Measurements from ENCODE around the gene SIRPA. TPM values are rescaled to one million over a fixed set of nuclear protein-coding genes. Genes with fewer than 3 reads are reported as not detected.

Gene SIRPA
- total RNA-seq, 2 experiments from 2014 or later = 0.05 TPM; not detected in 1

- peak; percentile 93 for DNase-seq
- intact Hi-C loops (cut with DNase I, micrococcal nuclease) = loop anchor here (1.0 to 5.0 kb wide), 10 partner anchors 40 to 487 kb away; partner anchors contain the start of gene SIRPA (in 1 of the 2)
- Mint-ChIP-seq H3K4me1 (peaks cover 11% of the 10 kb centered on the region), H3K27me3 (peaks cover 20% of the 10 kb centered on the region), H3K9me3 (ENCODE audit: low read depth) (no peaks in the 10 kb centered on the region), H3K4me3 (peak overlapping the region; percentile 34), H3K27ac (no peak overlapping the region), H3K36me3 (ENCODE audit: low read depth) (no peaks in the 10 kb centered on the region)
- POLR2A ChIA-PET = no interaction called here
- peak; percentile 93 for ATAC-seq
- CTCF ChIA-PET = interaction anchor here (0.6 to 3.1 kb wide), 33 partner anchors 9 to 503 kb away, joined by 3 to 61 read pairs (median 3); partner anchors contain the start of genes NSFL1C and PDYN
These were observed 70.5 kb downstream of the SIRPA start for GRCh38 chr20:1965520-1966351.

GRCh38 chr20:1968964-1969363 is 73.8 kb downstream of the SIRPA start:
- CTCF ChIA-PET = no interaction called here
- Mint-ChIP-seq H3K4me3 (no peak overlapping the region), H3K27me3 (peaks cover 7% of the 10 kb centered on the region), H3K9me3 (ENCODE audit: low read depth) (no peaks in the 10 kb centered on the region), H3K36me3 (ENCODE audit: low read depth) (no peaks in the 10 kb centered on the region), H3K27ac (no peak overlapping the region), H3K4me1 (peaks cover 11% of the 10 kb centered on the region)
- DNase-seq (no peak), ATAC-seq (no peak)
- intact Hi-C loops (cut with DNase I, micrococcal nuclease) = loop anchor here in 1 of 2 experiments (5.0 kb wide), 2 partner anchors 378 to 483 kb away; no protein-coding TSS in a partner anchor
- POLR2A ChIA-PET = no interaction called here

- ATAC-seq (no peak), DNase-seq (no peak)
- POLR2A ChIA-PET = no interaction called here
- intact Hi-C loops (cut with DNase I, micrococcal nuclease) = no loop called here
- Mint-ChIP-seq H3K9me3 (ENCODE audit: low read depth) (no peaks in the 10 kb centered on the region), H3K36me3 (ENCODE audit: low read depth) (no peaks in the 10 kb centered on the region), H3K4me1 (no peaks in the 10 kb centered on the region), H3K4me3 (no peak overlapping the region), H3K27me3 (peaks cover 6% of the 10 kb centered on the region), H3K27ac (no peak overlapping the region)
- CTCF ChIA-PET = interaction anchor here (0.8 to 1.1 kb wide), 4 partner anchors 12 to 200 kb away, joined by 3 to 4 read pairs (median 3); no protein-coding TSS in a partner anchor
These were observed 76.8 kb downstream of the SIRPA start for GRCh38 chr20:1971893-1972586.

- Mint-ChIP-seq H3K4me3 (no peak overlapping the region), H3K4me1 (no peaks in the 10 kb centered on the region), H3K36me3 (ENCODE audit: low read depth) (no peaks in the 10 kb centered on the region), H3K27ac (no peak overlapping the region), H3K27me3 (peaks cover 9% of the 10 kb centered on the region), H3K9me3 (ENCODE audit: low read depth) (no peaks in the 10 kb centered on the region)
- ChIA-PET POLR2A (no interaction called here), CTCF (interaction anchor here (0.6 kb wide), 1 partner anchor 13 kb away, joined by 3 read pairs; no protein-coding TSS in a partner anchor)
- DNase-seq = no peak
- intact Hi-C loops (cut with DNase I, micrococcal nuclease) = no loop called here
- ATAC-seq = no peak
These were observed 78.6 kb downstream of the SIRPA start for GRCh38 chr20:1973601-1974440.

- Mint-ChIP-seq H3K27me3 (peaks cover 14% of the 10 kb centered on the region), H3K4me1 (no peaks in the 10 kb centered on the region), H3K27ac (no peak overlapping the region), H3K36me3 (ENCODE audit: low read depth) (no peaks in the 10 kb centered on the region), H3K9me3 (ENCODE audit: low read depth) (no peaks in the 10 kb centered on the region), H3K4me3 (no peak overlapping the region)
- CTCF ChIA-PET = interaction anchor here (0.7 to 1.0 kb wide), 2 partner anchors 10 to 428 kb away, joined by 3 to 4 read pairs; no protein-coding TSS in a partner anchor
- ATAC-seq (no peak), DNase-seq (no peak)
- intact Hi-C loops (cut with DNase I, micrococcal nuclease) = no loop called here
- POLR2A ChIA-PET = no interaction called here
These were observed 80.1 kb downstream of the SIRPA start for GRCh38 chr20:1975291-1975690.

- H3K9me3 Mint-ChIP-seq (ENCODE audit: low read depth) = no peaks in the 10 kb centered on the region
- peaks cover 22% of the 10 kb centered on the region for H3K27me3 Mint-ChIP-seq
- H3K27ac Mint-ChIP-seq = no peak overlapping the region
- POLR2A ChIA-PET = no interaction called here
- intact Hi-C loops (cut with DNase I, micrococcal nuclease) = no loop called here
- H3K4me1 Mint-ChIP-seq = no peaks in the 10 kb centered on the region
- H3K36me3 Mint-ChIP-seq (ENCODE audit: low read depth) = no peaks in the 10 kb centered on the region
- CTCF ChIA-PET = interaction anchor here (0.9 kb wide), 1 partner anchor 27 kb away, joined by 3 read pairs; no protein-coding TSS in a partner anchor
- H3K4me3 Mint-ChIP-seq = no peak overlapping the region
- ATAC-seq (no peak), DNase-seq (no peak)
These were observed 84.0 kb downstream of the SIRPA start for GRCh38 chr20:1979106-1979778.

GRCh38 chr20:1982686-1983085 is 87.5 kb downstream of the SIRPA start:
- ATAC-seq (no peak), DNase-seq (no peak)
- H3K27ac Mint-ChIP-seq = no peak overlapping the region
- H3K36me3 Mint-ChIP-seq (ENCODE audit: low read depth) = no peaks in the 10 kb centered on the region
- intact Hi-C loops (cut with DNase I, micrococcal nuclease) = no loop called here
- no peak overlapping the region for H3K4me3 Mint-ChIP-seq
- no peaks in the 10 kb centered on the region for H3K4me1 Mint-ChIP-seq
- no peaks in the 10 kb centered on the region for H3K9me3 Mint-ChIP-seq (ENCODE audit: low read depth)
- ChIA-PET POLR2A (no interaction called here), CTCF (no interaction called here)
- peaks cover 22% of the 10 kb centered on the region for H3K27me3 Mint-ChIP-seq

GRCh38 chr20:1983301-1983700 is 88.1 kb downstream of the SIRPA start:
- CTCF ChIA-PET = no interaction called here
- H3K4me1 Mint-ChIP-seq = no peaks in the 10 kb centered on the region
- H3K27me3 Mint-ChIP-seq = peaks cover 22% of the 10 kb centered on the region
- no peak overlapping the region for H3K27ac Mint-ChIP-seq
- no peak for DNase-seq
- no peak overlapping the region for H3K4me3 Mint-ChIP-seq
- no peaks in the 10 kb centered on the region for H3K36me3 Mint-ChIP-seq (ENCODE audit: low read depth)
- no peak for ATAC-seq
- POLR2A ChIA-PET = no interaction called here
- H3K9me3 Mint-ChIP-seq (ENCODE audit: low read depth) = no peaks in the 10 kb centered on the region
- intact Hi-C loops (cut with DNase I, micrococcal nuclease) = no loop called here

GRCh38 chr20:1987826-1988225 is 92.6 kb downstream of the SIRPA start:
- H3K27me3 Mint-ChIP-seq = peaks cover 27% of the 10 kb centered on the region
- no peaks in the 10 kb centered on the region for H3K4me1 Mint-ChIP-seq
- no peak for DNase-seq
- intact Hi-C loops (cut with DNase I, micrococcal nuclease) = no loop called here
- H3K27ac Mint-ChIP-seq = no peak overlapping the region
- H3K4me3 Mint-ChIP-seq = no peak overlapping the region
- H3K36me3 Mint-ChIP-seq (ENCODE audit: low read depth) = no peaks in the 10 kb centered on the region
- CTCF ChIA-PET = interaction anchor here (1.0 to 1.4 kb wide), 2 partner anchors 16 to 19 kb away, joined by 3 read pairs; no protein-coding TSS in a partner anchor
- no peak for ATAC-seq
- no peaks in the 10 kb centered on the region for H3K9me3 Mint-ChIP-seq (ENCODE audit: low read depth)
- POLR2A ChIA-PET = no interaction called here
